Measurements from ENCODE around the gene CAMKMT. TPM values are rescaled to one million over a fixed set of nuclear protein-coding genes. Genes with fewer than 3 reads are reported as not detected.

CAMKMT gene
- total and polyA plus RNA-seq, 2 experiments from 2014 or later = 26.5 to 29.5 TPM

GRCh38 chr2:44736270-44736942 is 374.7 kb downstream of the CAMKMT start (continued):
- TF ChIP-seq CTCF (conservative IDR thresholded peaks at IDR 0.05; ENCODE audit: low read depth in 2 of 2) (no peak), ZNF114 (CRISPR knock-in tag; IDR thresholded peaks at IDR 0.05) (no peak), POLR2AphosphoS5 (IDR thresholded peaks at IDR 0.05; ENCODE audit: low read depth) (no peak), JUNB (IDR thresholded peaks at IDR 0.05; ENCODE audit: unreplicated experiment) (no peak), EZH2 (IDR thresholded peaks at IDR 0.05; ENCODE audit: low read depth, unreplicated experiment) (no peak)

GRCh38 chr2:44740678-44741077 is 378.9 kb downstream of the CAMKMT start:
- Histone ChIP-seq H3K79me2 (replicated peaks; ENCODE audit: insufficient read depth) (no peaks in the 10 kb centered on the region), H3K27ac (ENCODE audit: low read depth) (no peak overlapping the region), H3F3A (replicated peaks; ENCODE audit: low read depth) (no peaks in the 10 kb centered on the region), H2AFZ (no peak overlapping the region), H3K27me3 (ENCODE audit: insufficient read depth) (no peaks in the 10 kb centered on the region), H4K20me1 (replicated peaks; ENCODE audit: insufficient read depth) (no peaks in the 10 kb centered on the region), H3K4me3 (no peak overlapping the region), H3K9me2 (ENCODE audit: insufficient read depth) (0 out of 2 replicates have a peak, but pooled peaks cover 3% of the 10 kb centered on the region), H3K4me2 (no peak overlapping the region), H3K36me3 (ENCODE audit: insufficient read depth) (peaks cover 5% of the 10 kb centered on the region; the same call in 1 of the 2 replicates), H3K4me1 (ENCODE audit: insufficient read depth) (peaks cover 22% of the 10 kb centered on the region)
- H3K27me3 Mint-ChIP-seq (ENCODE audit: insufficient read depth, low read depth, poor library complexity) = no peaks in the 10 kb centered on the region
- peaks cover 18% of the 10 kb centered on the region for H3K9me3 Mint-ChIP-seq
- DNase-seq (ENCODE audit: low spot score) (no peak), ATAC-seq (no peak)
- peaks cover 13% of the 10 kb centered on the region for H3K4me1 Mint-ChIP-seq
- H3K27ac Mint-ChIP-seq = no peak overlapping the region
- TF ChIP-seq ETS1 (IDR thresholded peaks at IDR 0.05) (no peak), STAT1 (IDR thresholded peaks at IDR 0.05; ENCODE audit: unreplicated experiment) (no peak), EZH2phosphoT487 (IDR thresholded peaks at IDR 0.05; ENCODE audit: unreplicated experiment) (no peak), JUNB (IDR thresholded peaks at IDR 0.05; ENCODE audit: unreplicated experiment) (no peak), REST (IDR thresholded peaks at IDR 0.05; ENCODE audit: unreplicated experiment) (no peak), EZH2 (IDR thresholded peaks at IDR 0.05; ENCODE audit: low read depth, unreplicated experiment) (no peak), NANOG (IDR thresholded peaks at IDR 0.05; ENCODE audit: borderline replicate concordance) (no peak), CTCF (conservative IDR thresholded peaks at IDR 0.05; ENCODE audit: low read depth in 2 of 2) (no peak)
- H3K36me3 Mint-ChIP-seq (ENCODE audit: low read depth) = peaks cover 17% of the 10 kb centered on the region
- H3K4me3 Mint-ChIP-seq = no peak overlapping the region

All from GM23338 (cell line).